Stimulated activated CD8-positive, alpha-beta memory T cell treated with anti-CD3 and anti-CD28 coated beads, Interleukin-12 subunit alpha, Interleukin-12 subunit beta, amount 100 ng/mL, for 4 hours (primary cell): ENCODE data around the gene TRPM6.

Experiments used
- DNase-seq: peaks from one replicate; pipeline ENCODE4 v3.0.0-alpha.2; 2020; ENCODE audit warnings: low read depth

Gene TRPM6

GRCh38 chr9:74771672-74772071 is 116.0 kb downstream of the TRPM6 start:
- DNase-seq: no peak

- DNase-seq: no peak
Observed at GRCh38 chr9:74771262-74771585, 116.5 kb downstream of the TRPM6 start.

GRCh38 chr9:74770508-74771261 is 117.0 kb downstream of the TRPM6 start:
- DNase-seq: no peak

GRCh38 chr9:74765481-74765971 is 122.2 kb downstream of the TRPM6 start:
- no peak for DNase-seq

- no peak for DNase-seq
Observed at GRCh38 chr9:74762950-74763349, 124.8 kb downstream of the TRPM6 start.

GRCh38 chr9:74760031-74760700 is 127.6 kb downstream of the TRPM6 start:
- DNase-seq: no peak

- no peak for DNase-seq
Observed at GRCh38 chr9:74755999-74756398, 131.7 kb downstream of the TRPM6 start.

GRCh38 chr9:74755355-74755754 is 132.4 kb downstream of the TRPM6 start:
- DNase-seq: no peak

GRCh38 chr9:74753650-74754049 is 134.1 kb downstream of the TRPM6 start:
- DNase-seq: no peak

- DNase-seq: no peak
Observed at GRCh38 chr9:74748966-74749365, 138.8 kb downstream of the TRPM6 start.

- DNase-seq: no peak
Observed at GRCh38 chr9:74742792-74743730, 144.7 kb downstream of the TRPM6 start.

- DNase-seq: no peak
Observed at GRCh38 chr9:74742191-74742790, 145.4 kb downstream of the TRPM6 start.

- DNase-seq: no peak
Observed at GRCh38 chr9:74736646-74737045, 151.1 kb downstream of the TRPM6 start.

- DNase-seq: no peak
Observed at GRCh38 chr9:74735761-74736160, 152.0 kb downstream of the TRPM6 start.

GRCh38 chr9:74729136-74729695 is 158.5 kb downstream of the TRPM6 start:
- no peak for DNase-seq

- DNase-seq: no peak
Observed at GRCh38 chr9:74728176-74728575, 159.5 kb downstream of the TRPM6 start.

GRCh38 chr9:74726581-74726980 is 161.1 kb downstream of the TRPM6 start:
- DNase-seq: no peak

GRCh38 chr9:74724317-74724716 is 163.4 kb downstream of the TRPM6 start:
- DNase-seq: no peak

GRCh38 chr9:74721696-74722660 is 165.7 kb downstream of the TRPM6 start:
- no peak for DNase-seq

- no peak for DNase-seq
Observed at GRCh38 chr9:74719306-74719705, 168.4 kb downstream of the TRPM6 start.

- DNase-seq: no peak
Observed at GRCh38 chr9:74718709-74719108, 169.0 kb downstream of the TRPM6 start.
